Hepatocyte (in vitro differentiated cells): Measurements from ENCODE around the gene BCAS4. TPM values are rescaled to one million over a fixed set of nuclear protein-coding genes. Genes with fewer than 3 reads are reported as not detected.
A peak's percentile ranks its signal among the peaks of the same experiment; 100 is the strongest.

Source experiments
- DNase-seq: peaks from one replicate; pipeline ENCODE4 v3.0.0-alpha.2; 2016; ENCODE audit warnings: low spot score
- H2AFZ ChIP-seq: fragments of 200-600 bp; sonication (generic); 2 replicates; pipeline ENCODE4 v1.6.0; 2016; ENCODE audit warnings: antibody characterized with exemption, mild to moderate bottlenecking
- H3K27ac ChIP-seq: fragments of 200-600 bp; sonication (generic); 2 replicates; pipeline ENCODE4 v1.5.1; 2016; ENCODE audit warnings: mild to moderate bottlenecking
- H3K27me3 ChIP-seq: fragments of 200-600 bp; sonication (generic); 2 replicates; pipeline ENCODE4 v1.6.1; 2016
- H3K36me3 ChIP-seq: fragments of 200-600 bp; sonication (generic); replicated peaks from 2 replicates; pipeline ENCODE4 v1.5.1; 2016; ENCODE audit warnings: low read depth; ENCODE audit not compliant: insufficient read depth
- H3K4me1 ChIP-seq: fragments of 200-600 bp; sonication (generic); 2 replicates; pipeline ENCODE4 v1.5.1; 2016; ENCODE audit warnings: mild to moderate bottlenecking, moderate library complexity; ENCODE audit not compliant: insufficient read depth
- H3K4me2 ChIP-seq: fragments of 200-600 bp; sonication (generic); 2 replicates; pipeline ENCODE4 v1.6.0; 2016
- H3K4me3 ChIP-seq: fragments of 200-600 bp; sonication (generic); 2 replicates; pipeline ENCODE4 v1.5.1; 2016; ENCODE audit warnings: mild to moderate bottlenecking
- H3K79me2 ChIP-seq: fragments of 200-600 bp; sonication (generic); 2 replicates; pipeline ENCODE4 v1.6.0; 2017; ENCODE audit warnings: mild to moderate bottlenecking
- H3K9me2 ChIP-seq: fragments of 200-600 bp; sonication (generic); replicated peaks from 2 replicates; pipeline ENCODE4 v1.6.0; 2017; ENCODE audit warnings: mild to moderate bottlenecking; ENCODE audit not compliant: insufficient read depth
- H3K9me3 ChIP-seq: fragments of 200-600 bp; sonication (generic); 2 replicates; pipeline ENCODE4 v1.5.1; 2016; ENCODE audit warnings: low read depth, mild to moderate bottlenecking
- H4K20me1 ChIP-seq: fragments of 200-600 bp; sonication (generic); 2 replicates; pipeline ENCODE4 v1.6.0; 2016; ENCODE audit warnings: mild to moderate bottlenecking; ENCODE audit not compliant: insufficient read depth, poor library complexity, severe bottlenecking
- EZH2 ChIP-seq: fragments of 200-600 bp; sonication (generic); IDR thresholded peaks from 2 replicates; pipeline ENCODE4 v1.6.1; 2016; ENCODE audit warnings: antibody characterized with exemption, mild to moderate bottlenecking, borderline replicate concordance
- EZH2phosphoT487 ChIP-seq: fragments of 200-600 bp; sonication (generic); IDR thresholded peaks from one replicate; pipeline ENCODE4 v1.6.1; 2018; ENCODE audit warnings: antibody characterized with exemption, mild to moderate bottlenecking, low read depth, moderate library complexity; ENCODE audit not compliant: unreplicated experiment, severe bottlenecking
- WGBS: methylation state at CpG from one replicate; pipeline ENCODE4 v1.1.6; 2016; ENCODE audit warnings: low lambda C conversion rate; ENCODE audit errors: missing lambda C conversion rate; 5-methylcytosine and 5-hydroxymethylcytosine counted together
- polyA plus RNA-seq: library from polyadenylated mRNA; unstranded; fragments of >200 nt; fragmentation: Nextera tagmentation; extraction: Ambion mirVana; gene quantifications from 2 replicates; pipeline ENCODE4 v1.2.1, GENCODE V29; 2016
- total RNA-seq: library from RNA; depleted of rRNA; stranded (reverse); fragments of >200 nt; gene quantifications from 2 replicates; pipeline ENCODE4 v1.2.3, GENCODE V29; 2014
- TF ChIP-seq, protein P1 (sequence below): fragments of 200-600 bp; sonication (generic); IDR thresholded peaks from 2 replicates; pipeline ENCODE4 v1.5.1; 2016; ENCODE audit warnings: antibody characterized with exemption, mild to moderate bottlenecking; ENCODE audit not compliant: poor library complexity

The BCAS4 gene
- total and polyA plus RNA-seq, 2 experiments from 2014 or later = 5.6 to 21.6 TPM

DNA sequence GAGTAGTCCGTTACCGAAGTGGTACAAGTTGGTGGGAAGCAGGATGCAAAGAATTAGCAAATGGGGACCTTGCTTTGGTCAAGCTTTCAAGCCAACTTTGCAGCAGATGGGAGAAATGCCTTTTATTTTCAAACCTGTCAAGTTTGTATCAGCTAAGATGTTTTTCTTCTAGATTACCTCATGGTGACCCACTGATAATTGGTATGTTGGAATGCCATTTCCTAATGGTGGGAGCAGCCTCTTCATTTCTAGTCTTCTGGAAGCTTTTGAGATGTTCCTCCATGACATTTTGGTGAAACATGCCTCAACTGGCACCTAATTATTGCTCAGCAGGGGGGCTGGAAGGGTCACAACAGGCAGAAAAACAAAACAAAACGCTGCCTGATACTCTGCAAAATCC is 92.7 kb downstream of the BCAS4 start:
- TF ChIP-seq, protein P1, sequence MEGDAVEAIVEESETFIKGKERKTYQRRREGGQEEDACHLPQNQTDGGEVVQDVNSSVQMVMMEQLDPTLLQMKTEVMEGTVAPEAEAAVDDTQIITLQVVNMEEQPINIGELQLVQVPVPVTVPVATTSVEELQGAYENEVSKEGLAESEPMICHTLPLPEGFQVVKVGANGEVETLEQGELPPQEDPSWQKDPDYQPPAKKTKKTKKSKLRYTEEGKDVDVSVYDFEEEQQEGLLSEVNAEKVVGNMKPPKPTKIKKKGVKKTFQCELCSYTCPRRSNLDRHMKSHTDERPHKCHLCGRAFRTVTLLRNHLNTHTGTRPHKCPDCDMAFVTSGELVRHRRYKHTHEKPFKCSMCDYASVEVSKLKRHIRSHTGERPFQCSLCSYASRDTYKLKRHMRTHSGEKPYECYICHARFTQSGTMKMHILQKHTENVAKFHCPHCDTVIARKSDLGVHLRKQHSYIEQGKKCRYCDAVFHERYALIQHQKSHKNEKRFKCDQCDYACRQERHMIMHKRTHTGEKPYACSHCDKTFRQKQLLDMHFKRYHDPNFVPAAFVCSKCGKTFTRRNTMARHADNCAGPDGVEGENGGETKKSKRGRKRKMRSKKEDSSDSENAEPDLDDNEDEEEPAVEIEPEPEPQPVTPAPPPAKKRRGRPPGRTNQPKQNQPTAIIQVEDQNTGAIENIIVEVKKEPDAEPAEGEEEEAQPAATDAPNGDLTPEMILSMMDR = no peak
- TF ChIP-seq EZH2phosphoT487 (no peak), EZH2 (no peak)
- DNase-seq = no peak
- H2AFZ ChIP-seq = no peak overlapping the region
- H3K4me1 ChIP-seq = no peaks in the 10 kb centered on the region
- H3K9me2 ChIP-seq = no peaks in the 10 kb centered on the region
- WGBS = 96% methylated on average over 3 of the region's 3 CpGs
- H3K4me3 ChIP-seq = no peak overlapping the region
- H4K20me1 ChIP-seq = peaks cover 13% of the 10 kb centered on the region
- H3K9me3 ChIP-seq = no peaks in the 10 kb centered on the region
- H3K36me3 ChIP-seq = no peaks in the 10 kb centered on the region
- H3K27ac ChIP-seq = no peak overlapping the region
- H3K4me2 ChIP-seq = no peak overlapping the region
- peaks cover 31% of the 10 kb centered on the region for H3K79me2 ChIP-seq
- no peaks in the 10 kb centered on the region for H3K27me3 ChIP-seq

- Histone ChIP-seq H3K27me3 (no peaks in the 10 kb centered on the region), H4K20me1 (peaks cover 13% of the 10 kb centered on the region), H3K27ac (peak overlapping the region; percentile 52), H3K4me2 (no peak overlapping the region), H3K79me2 (peaks cover 64% of the 10 kb centered on the region), H3K4me3 (no peak overlapping the region), H3K9me3 (no peaks in the 10 kb centered on the region), H3K9me2 (no peaks in the 10 kb centered on the region), H2AFZ (no peak overlapping the region), H3K36me3 (no peaks in the 10 kb centered on the region), H3K4me1 (peaks cover 6% of the 10 kb centered on the region)
- TF ChIP-seq, protein P1 = no peak
- TF ChIP-seq EZH2phosphoT487 (no peak), EZH2 (no peak)
- DNase-seq = no peak
- 80% methylated on average over 5 of the region's 5 CpGs for WGBS
Observed at GRCh38 chr20:50891138-50891537, 96.3 kb downstream of the BCAS4 start.

- Histone ChIP-seq H3K4me2 (no peak overlapping the region), H3K4me1 (peaks cover 6% of the 10 kb centered on the region), H3K4me3 (no peak overlapping the region), H3K27ac (no peak overlapping the region), H3K27me3 (no peaks in the 10 kb centered on the region), H2AFZ (no peak overlapping the region), H3K79me2 (peaks cover 77% of the 10 kb centered on the region), H3K9me2 (no peaks in the 10 kb centered on the region), H3K9me3 (no peaks in the 10 kb centered on the region), H3K36me3 (no peaks in the 10 kb centered on the region), H4K20me1 (peaks cover 8% of the 10 kb centered on the region)
- TF ChIP-seq, protein P1 = no peak
- no peak for TF ChIP-seq EZH2phosphoT487
- TF ChIP-seq EZH2 = no peak
- no peak for DNase-seq
- 95% methylated on average over 8 of the region's 8 CpGs for WGBS
Observed at GRCh38 chr20:50892394-50892793, 97.5 kb downstream of the BCAS4 start.

- H3K4me3 ChIP-seq = no peak overlapping the region
- no peaks in the 10 kb centered on the region for H3K9me2 ChIP-seq
- no peaks in the 10 kb centered on the region for H3K9me3 ChIP-seq
- TF ChIP-seq, protein P1 = no peak
- TF ChIP-seq EZH2phosphoT487 = no peak
- no peak overlapping the region for H2AFZ ChIP-seq
- peaks cover 89% of the 10 kb centered on the region for H3K79me2 ChIP-seq
- H3K4me1 ChIP-seq = peaks cover 6% of the 10 kb centered on the region
- H3K27me3 ChIP-seq = no peaks in the 10 kb centered on the region
- H3K36me3 ChIP-seq = no peaks in the 10 kb centered on the region
- 98% methylated on average over 7 of the region's 7 CpGs for WGBS
- H3K4me2 ChIP-seq = no peak overlapping the region
- peaks cover 17% of the 10 kb centered on the region for H4K20me1 ChIP-seq
- no peak for DNase-seq
- no peak overlapping the region for H3K27ac ChIP-seq
Observed at GRCh38 chr20:50893620-50894019, 98.8 kb downstream of the BCAS4 start.
